Gastrocnemius medialis (tissue), 4 donors: Measurements from ENCODE around the gene DMAC2.

ENCODE experiments used
- POLR2A ChIP-seq, 2 donors: fragments of 450-650 bp; IDR thresholded peaks; one replicate each; pipeline ENCODE4 v1.6.1; 2017; ENCODE audit warnings: antibody characterized with exemption in 2 of 2, mild to moderate bottlenecking in 2 of 2, moderate library complexity in 2 of 2
- TF ChIP-seq, protein P1 (sequence below), 5 experiments: fragments of 450-650 bp in 3 of 5; fragments of 200-600 bp in 2 of 5; sonication (generic) in 2 of 5; IDR thresholded peaks in 4 of 5; conservative IDR thresholded peaks in 1 of 5; 1 replicate in 4 of 5; 2 replicates in 1 of 5; pipeline ENCODE4 v1.5.1; 2016 to 2019; ENCODE audit warnings: antibody characterized with exemption in 5 of 5, mild to moderate bottlenecking in 3 of 5, moderate library complexity in 3 of 5

GRCh38 chr19:41420101-41420880 lies 19.4 kb downstream of the DMAC2 start:
- TF ChIP-seq POLR2A (IDR thresholded peaks at IDR 0.05): no peak
- TF ChIP-seq, protein P1, sequence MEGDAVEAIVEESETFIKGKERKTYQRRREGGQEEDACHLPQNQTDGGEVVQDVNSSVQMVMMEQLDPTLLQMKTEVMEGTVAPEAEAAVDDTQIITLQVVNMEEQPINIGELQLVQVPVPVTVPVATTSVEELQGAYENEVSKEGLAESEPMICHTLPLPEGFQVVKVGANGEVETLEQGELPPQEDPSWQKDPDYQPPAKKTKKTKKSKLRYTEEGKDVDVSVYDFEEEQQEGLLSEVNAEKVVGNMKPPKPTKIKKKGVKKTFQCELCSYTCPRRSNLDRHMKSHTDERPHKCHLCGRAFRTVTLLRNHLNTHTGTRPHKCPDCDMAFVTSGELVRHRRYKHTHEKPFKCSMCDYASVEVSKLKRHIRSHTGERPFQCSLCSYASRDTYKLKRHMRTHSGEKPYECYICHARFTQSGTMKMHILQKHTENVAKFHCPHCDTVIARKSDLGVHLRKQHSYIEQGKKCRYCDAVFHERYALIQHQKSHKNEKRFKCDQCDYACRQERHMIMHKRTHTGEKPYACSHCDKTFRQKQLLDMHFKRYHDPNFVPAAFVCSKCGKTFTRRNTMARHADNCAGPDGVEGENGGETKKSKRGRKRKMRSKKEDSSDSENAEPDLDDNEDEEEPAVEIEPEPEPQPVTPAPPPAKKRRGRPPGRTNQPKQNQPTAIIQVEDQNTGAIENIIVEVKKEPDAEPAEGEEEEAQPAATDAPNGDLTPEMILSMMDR (IDR thresholded peaks at IDR 0.05 in 4 of 5, conservative IDR thresholded peaks at IDR 0.05 in 1 of 5): no peak
